Ishikawa (cell line): ENCODE measurements around the gene C2orf69.

Source experiments
- CEBPB ChIP-seq: IDR thresholded peaks from 2 replicates; pipeline ENCODE4 v1.6.1; 2012
- CREB1 ChIP-seq: IDR thresholded peaks from 2 replicates; pipeline ENCODE4 v1.6.1; 2012; ENCODE audit warnings: low read depth
- EGR1 ChIP-seq: IDR thresholded peaks from 2 replicates; pipeline ENCODE4 v1.6.1; 2012
- EP300 ChIP-seq: IDR thresholded peaks from 2 replicates; pipeline ENCODE4 v1.6.1; 2012; ENCODE audit warnings: borderline replicate concordance
- FOXM1 ChIP-seq: IDR thresholded peaks from 2 replicates; pipeline ENCODE4 v1.6.1; 2012; ENCODE audit warnings: low read depth, borderline replicate concordance
- MAX ChIP-seq: IDR thresholded peaks from 2 replicates; pipeline ENCODE4 v1.6.1; 2012
- NFIC ChIP-seq: IDR thresholded peaks from 2 replicates; pipeline ENCODE4 v1.6.1; 2012
- RAD21 ChIP-seq: IDR thresholded peaks from 2 replicates; pipeline ENCODE4 v1.6.1; 2012; ENCODE audit warnings: low read depth
- REST ChIP-seq: IDR thresholded peaks from 2 replicates; pipeline ENCODE4 v1.6.1; 2012; ENCODE audit warnings: low read depth, mild to moderate bottlenecking
- TAF1 ChIP-seq: IDR thresholded peaks from 2 replicates; pipeline ENCODE4 v1.6.1; 2012; ENCODE audit warnings: low read depth, mild to moderate bottlenecking
- TCF12 ChIP-seq: IDR thresholded peaks from 2 replicates; pipeline ENCODE4 v1.6.1; 2012; ENCODE audit warnings: low read depth
- TEAD4 ChIP-seq: IDR thresholded peaks from 2 replicates; pipeline ENCODE4 v1.6.1; 2012
- USF1 ChIP-seq: IDR thresholded peaks from 2 replicates; pipeline ENCODE4 v1.6.1; 2012
- YY1 ChIP-seq: IDR thresholded peaks from 2 replicates; pipeline ENCODE4 v1.6.1; 2012; ENCODE audit warnings: low read depth
- ZBTB7A ChIP-seq: IDR thresholded peaks from 2 replicates; pipeline ENCODE4 v1.6.1; 2012; ENCODE audit warnings: low read depth

The C2orf69 gene

GRCh38 chr2:199868431-199869226 lies 42.5 kb upstream of the C2orf69 start:
- TF ChIP-seq TCF12, result no peak
- no peak for TF ChIP-seq CEBPB
- TF ChIP-seq TAF1, result no peak
- no peak for TF ChIP-seq ZBTB7A
- no peak for TF ChIP-seq FOXM1
- no peak for TF ChIP-seq TEAD4
- no peak for TF ChIP-seq RAD21
- TF ChIP-seq EP300, result no peak
- no peak for TF ChIP-seq CREB1
- no peak for TF ChIP-seq REST
- TF ChIP-seq NFIC, result no peak
- TF ChIP-seq USF1, result no peak
- no peak for TF ChIP-seq MAX
- no peak for TF ChIP-seq EGR1
- no peak for TF ChIP-seq YY1

GRCh38 chr2:199869227-199869541 lies 41.9 kb upstream of the C2orf69 start:
- TF ChIP-seq CREB1, result no peak
- TF ChIP-seq YY1, result no peak
- no peak for TF ChIP-seq ZBTB7A
- TF ChIP-seq TCF12, result no peak
- TF ChIP-seq RAD21, result no peak
- no peak for TF ChIP-seq CEBPB
- TF ChIP-seq MAX, result no peak
- TF ChIP-seq USF1, result no peak

- no peak for TF ChIP-seq FOXM1
- no peak for TF ChIP-seq REST
- no peak for TF ChIP-seq EGR1
- TF ChIP-seq TAF1, result no peak
- no peak for TF ChIP-seq NFIC
- no peak for TF ChIP-seq RAD21
- no peak for TF ChIP-seq MAX
- no peak for TF ChIP-seq CEBPB
- no peak for TF ChIP-seq TEAD4
- TF ChIP-seq TCF12, result no peak
- TF ChIP-seq CREB1, result no peak
- no peak for TF ChIP-seq USF1
- no peak for TF ChIP-seq YY1
- no peak for TF ChIP-seq EP300
- TF ChIP-seq ZBTB7A, result no peak
These were observed 41.4 kb upstream of the C2orf69 start for GRCh38 chr2:199869653-199870052.

DNA sequence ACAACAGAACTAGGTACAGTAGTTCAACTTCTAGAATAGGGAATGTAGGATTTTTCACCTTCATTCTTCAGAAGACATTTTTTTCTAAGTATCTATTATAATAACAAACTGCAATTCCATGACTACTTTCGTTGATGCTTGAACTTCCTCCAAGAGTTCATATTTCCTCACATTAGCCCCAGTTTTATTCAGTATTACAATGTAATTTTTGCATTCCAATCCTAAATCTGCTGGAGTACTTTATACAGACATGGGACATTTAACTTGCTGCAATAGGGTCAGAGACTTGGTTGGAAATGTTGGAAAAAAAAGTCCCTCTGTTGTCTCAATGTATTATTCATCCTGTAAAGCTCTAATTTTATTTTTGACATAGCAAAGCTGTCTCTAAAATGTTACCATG lies 40.5 kb upstream of the C2orf69 start:
- TF ChIP-seq ZBTB7A (no peak), MAX (no peak), EP300 (no peak), TCF12 (no peak), USF1 (no peak), TEAD4 (no peak), CEBPB (no peak), RAD21 (no peak), CREB1 (no peak), FOXM1 (no peak), TAF1 (no peak), YY1 (no peak), NFIC (no peak), EGR1 (no peak), REST (no peak)
